Lung (tissue), 12 donors: ENCODE data around the gene PPIL6. TPM values are rescaled to one million over a fixed set of nuclear protein-coding genes. Genes with fewer than 3 reads are reported as not detected.

Experiments used
- ATAC-seq: fragments of 200-7000 bp; cut with Tn5 transposase; one replicate; pipeline ENCODE4 v1.9.1; 2020; ENCODE audit warnings: moderate number of reproducible peaks; ENCODE audit not compliant: insufficient read depth, low FRiP score
- DNase-seq, 3 donors: peaks; one replicate each; pipeline ENCODE4 v3.0.0-alpha.2; 2013 to 2017
- H3K27ac ChIP-seq, 2 donors: one replicate each; pipeline ENCODE4 v1.5.1; 2013; ENCODE audit warnings: mild to moderate bottlenecking in 2 of 2, moderate library complexity in 2 of 2, control low read depth in 1 of 2, inconsistent platforms in 1 of 2, low read depth in 1 of 2, low read length in 1 of 2
- H3K27me3 ChIP-seq, 3 donors: one replicate each; pipeline ENCODE4 v1.5.1; 2013; ENCODE audit warnings: low read length in 2 of 3; ENCODE audit not compliant: control insufficient read depth in 3 of 3, insufficient read depth in 3 of 3
- H3K36me3 ChIP-seq, 4 donors: one replicate each; pipeline ENCODE4 v1.5.1; 2013; ENCODE audit warnings: low read length in 4 of 4, mild to moderate bottlenecking in 1 of 4, moderate library complexity in 1 of 4; ENCODE audit not compliant: control insufficient read depth in 4 of 4, insufficient read depth in 4 of 4
- H3K4me1 ChIP-seq, 5 donors: one replicate each; pipeline ENCODE4 v1.5.1; 2013; ENCODE audit warnings: low read length in 5 of 5, mild to moderate bottlenecking in 2 of 5, moderate library complexity in 1 of 5; ENCODE audit not compliant: control insufficient read depth in 5 of 5, insufficient read depth in 5 of 5
- H3K4me3 ChIP-seq: one replicate; pipeline ENCODE4 v1.5.1; 2013; ENCODE audit warnings: mild to moderate bottlenecking, control low read depth, moderate library complexity
- H3K9ac ChIP-seq, 2 donors: one replicate each; pipeline ENCODE4 v1.5.1; 2013; ENCODE audit warnings: low read length in 2 of 2, control low read depth in 1 of 2; ENCODE audit not compliant: insufficient read depth in 1 of 2
- H3K9me3 ChIP-seq, 4 donors: one replicate each; pipeline ENCODE4 v1.5.1; 2013; ENCODE audit warnings: low read length in 3 of 4, mild to moderate bottlenecking in 1 of 4, moderate library complexity in 1 of 4; ENCODE audit not compliant: control insufficient read depth in 4 of 4, insufficient read depth in 3 of 4
- WGBS, 2 donors: extraction: QIAGEN DNeasy Blood & Tissue Kit; methylation state at CpG; one replicate each; pipeline ENCODE4 v1.1.7; 2013; 5-methylcytosine and 5-hydroxymethylcytosine counted together
- polyA plus RNA-seq, 2 donors: library from polyadenylated mRNA; stranded (reverse); fragments of 200-250 nt; gene quantifications; one replicate each; pipeline ENCODE4 v1.2.1, GENCODE V29; 2013
- total RNA-seq, 2 donors: library from RNA; depleted of rRNA in 1 of 2; stranded (reverse); fragments of >200 nt in 1 of 2; gene quantifications; one replicate each; pipeline ENCODE4 v1.2.1, GENCODE V29; 2014 to 2021
- TF ChIP-seq, protein P1 (sequence below): IDR thresholded peaks from 2 replicates; pipeline ENCODE4 v1.5.1; 2012; ENCODE audit warnings: mild to moderate bottlenecking; ENCODE audit errors: control extremely low read depth, extremely low read depth
- donor health status: control.
- donor health status: control.
- donor health status: Bipolar disorder and iron deficiency.
- donor health status: healthy.
- donor health status: DM: yes; HTN: yes; CAD: no.

Gene PPIL6
- total and polyA plus RNA-seq, 4 donors: 6.3 to 18.1 (median 13.3) TPM

DNA sequence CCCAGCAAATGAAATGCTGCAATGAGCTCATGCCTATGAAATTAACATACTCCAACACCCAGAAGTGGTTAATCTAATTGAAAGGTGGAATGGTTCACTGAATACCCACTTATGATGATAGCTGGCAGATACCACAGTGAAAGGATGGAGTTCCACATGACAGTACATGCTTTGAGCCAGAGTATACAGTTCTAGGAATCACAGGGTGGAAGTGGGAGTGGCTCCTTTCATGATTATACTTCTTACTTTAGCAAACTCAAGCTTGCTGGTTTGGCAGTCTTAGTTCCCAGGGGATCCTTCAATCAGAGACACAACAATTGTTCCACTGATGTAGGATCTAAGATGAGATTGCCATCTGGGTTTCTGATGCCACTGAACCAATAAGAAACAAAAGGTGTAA, 79.6 kb downstream of the PPIL6 start:
- DNase-seq: no peak
- H3K27ac ChIP-seq: no peak overlapping the region
- no peak overlapping the region for H3K4me3 ChIP-seq
- H3K27me3 ChIP-seq: no peaks in the 10 kb centered on the region
- TF ChIP-seq, protein P1, sequence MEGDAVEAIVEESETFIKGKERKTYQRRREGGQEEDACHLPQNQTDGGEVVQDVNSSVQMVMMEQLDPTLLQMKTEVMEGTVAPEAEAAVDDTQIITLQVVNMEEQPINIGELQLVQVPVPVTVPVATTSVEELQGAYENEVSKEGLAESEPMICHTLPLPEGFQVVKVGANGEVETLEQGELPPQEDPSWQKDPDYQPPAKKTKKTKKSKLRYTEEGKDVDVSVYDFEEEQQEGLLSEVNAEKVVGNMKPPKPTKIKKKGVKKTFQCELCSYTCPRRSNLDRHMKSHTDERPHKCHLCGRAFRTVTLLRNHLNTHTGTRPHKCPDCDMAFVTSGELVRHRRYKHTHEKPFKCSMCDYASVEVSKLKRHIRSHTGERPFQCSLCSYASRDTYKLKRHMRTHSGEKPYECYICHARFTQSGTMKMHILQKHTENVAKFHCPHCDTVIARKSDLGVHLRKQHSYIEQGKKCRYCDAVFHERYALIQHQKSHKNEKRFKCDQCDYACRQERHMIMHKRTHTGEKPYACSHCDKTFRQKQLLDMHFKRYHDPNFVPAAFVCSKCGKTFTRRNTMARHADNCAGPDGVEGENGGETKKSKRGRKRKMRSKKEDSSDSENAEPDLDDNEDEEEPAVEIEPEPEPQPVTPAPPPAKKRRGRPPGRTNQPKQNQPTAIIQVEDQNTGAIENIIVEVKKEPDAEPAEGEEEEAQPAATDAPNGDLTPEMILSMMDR: no peak
- H3K4me1 ChIP-seq: peaks cover 0 to 8% (median 0%) of the 10 kb centered on the region in 5 donors
- H3K36me3 ChIP-seq: peaks cover 16 to 41% (median 34%) of the 10 kb centered on the region in 4 donors
- ATAC-seq: no peak
- H3K9ac ChIP-seq: no peak overlapping the region
- peaks cover 0 to 4% (median 2%) of the 10 kb centered on the region in 4 donors for H3K9me3 ChIP-seq

DNA sequence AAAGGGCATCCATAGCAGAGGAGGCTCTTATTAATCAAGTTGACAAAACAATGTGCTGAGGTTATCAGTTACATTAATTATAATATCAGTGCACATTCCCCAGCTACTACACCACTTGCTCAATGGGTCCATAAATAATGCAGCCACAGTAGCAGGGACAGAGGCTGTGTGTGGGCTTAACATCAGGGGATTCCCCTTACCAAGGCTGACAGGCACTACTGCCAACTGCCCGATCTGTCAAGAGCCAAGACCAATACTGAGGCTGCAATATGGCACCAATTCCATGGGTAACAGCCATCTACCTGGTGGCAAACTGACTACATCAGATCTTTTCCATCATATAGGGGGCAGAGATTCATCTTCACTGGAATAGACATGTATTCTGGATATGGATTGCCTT, 80.1 kb downstream of the PPIL6 start:
- Histone ChIP-seq H3K9me3 (peaks cover 0 to 4% (median 2%) of the 10 kb centered on the region in 4 donors), H3K27me3 (no peaks in the 10 kb centered on the region), H3K4me3 (no peak overlapping the region), H3K36me3 (peaks cover 16 to 41% (median 33%) of the 10 kb centered on the region in 4 donors), H3K4me1 (peaks cover 0 to 8% (median 0%) of the 10 kb centered on the region in 5 donors), H3K27ac (no peak overlapping the region), H3K9ac (no peak overlapping the region)
- 95 to 100% methylated on average over 1 of the region's 1 CpG for WGBS, 2 donors
- TF ChIP-seq, protein P1: no peak
- ATAC-seq (no peak), DNase-seq (no peak)

GRCh38 chr6:109359248-109359647, 81.2 kb downstream of the PPIL6 start:
- WGBS, 2 donors: 95 to 96% methylated on average over 2 of the region's 2 CpGs
- ATAC-seq: no peak
- H3K27ac ChIP-seq: no peak overlapping the region

More at GRCh38 chr6:109359248-109359647, 81.2 kb downstream of the PPIL6 start:
- TF ChIP-seq, protein P1: no peak
- peaks cover 0 to 8% (median 0%) of the 10 kb centered on the region in 5 donors for H3K4me1 ChIP-seq
- no peaks in the 10 kb centered on the region for H3K27me3 ChIP-seq
- H3K9me3 ChIP-seq: peaks cover 0 to 4% (median 2%) of the 10 kb centered on the region in 4 donors
- no peak overlapping the region for H3K4me3 ChIP-seq
- no peak for DNase-seq
- H3K9ac ChIP-seq: no peak overlapping the region
- H3K36me3 ChIP-seq: peaks cover 17 to 37% (median 29%) of the 10 kb centered on the region in 4 donors
